GM10847 (cell line): Measurements from ENCODE around the gene HGFAC.

ENCODE experiments used
- POLR2A ChIP-seq: IDR thresholded peaks from 2 replicates; pipeline ENCODE4 v1.6.1; 2011; ENCODE audit not compliant: insufficient read length; ENCODE audit errors: extremely low read depth

HGFAC gene

GRCh38 chr4:3486541-3487540 lies 45.1 kb downstream of the HGFAC start:
- TF ChIP-seq POLR2A, result no peak

- no peak for TF ChIP-seq POLR2A
Observed at GRCh38 chr4:3487861-3488260, 46.1 kb downstream of the HGFAC start.

GRCh38 chr4:3488820-3489219 lies 47.1 kb downstream of the HGFAC start:
- TF ChIP-seq POLR2A, result no peak

- TF ChIP-seq POLR2A, result no peak
Observed at GRCh38 chr4:3489451-3489962, 47.7 kb downstream of the HGFAC start.

GRCh38 chr4:3491681-3492405 lies 50.1 kb downstream of the HGFAC start:
- no peak for TF ChIP-seq POLR2A

GRCh38 chr4:3492741-3493719 lies 51.3 kb downstream of the HGFAC start:
- TF ChIP-seq POLR2A, result no peak

- TF ChIP-seq POLR2A, result no peak
Observed at GRCh38 chr4:3493720-3494461, 52.1 kb downstream of the HGFAC start.

- TF ChIP-seq POLR2A, result no peak
Observed at GRCh38 chr4:3494462-3494871, 52.7 kb downstream of the HGFAC start.

- no peak for TF ChIP-seq POLR2A
Observed at GRCh38 chr4:3495204-3495975, 53.6 kb downstream of the HGFAC start.

GRCh38 chr4:3496021-3496420 lies 54.3 kb downstream of the HGFAC start:
- no peak for TF ChIP-seq POLR2A

- TF ChIP-seq POLR2A, result no peak
Observed at GRCh38 chr4:3497095-3497494, 55.3 kb downstream of the HGFAC start.

- TF ChIP-seq POLR2A, result no peak
Observed at GRCh38 chr4:3497523-3498389, 56.0 kb downstream of the HGFAC start.
